Natural killer cell (primary cell): Measurements from ENCODE around the gene ASIP. TPM values are rescaled to one million over a fixed set of nuclear protein-coding genes. Genes with fewer than 3 reads are reported as not detected.

Experiments used
- ATAC-seq, 3 donors: fragments of 150-1000 bp in 2 of 3; fragments of 200-7000 bp in 1 of 3; cut with Tn5 transposase; 1 replicate in 1 of 3; 2 replicates in 2 of 3; pipeline ENCODE4 v1.10.0; 2021; ENCODE audit warnings: mild to moderate bottlenecking in 2 of 3, moderate library complexity in 2 of 3
- DNase-seq, 2 donors: peaks; one replicate each; pipeline versions ENCODE4 v3.0.0 to v3.0.0-alpha.2; 2013 to 2021; ENCODE audit warnings: mixed read lengths in 1 of 2
- H3K27ac ChIP-seq: one replicate; pipeline ENCODE4 v1.5.1; 2013; ENCODE audit warnings: mild to moderate bottlenecking, low read length
- H3K27me3 ChIP-seq: one replicate; pipeline ENCODE4 v1.6.1; 2013; ENCODE audit warnings: low read length; ENCODE audit not compliant: control insufficient read depth, insufficient read depth
- H3K36me3 ChIP-seq: one replicate; pipeline ENCODE4 v1.6.1; 2013; ENCODE audit warnings: low read length; ENCODE audit not compliant: control insufficient read depth, insufficient read depth
- H3K4me1 ChIP-seq: one replicate; pipeline ENCODE4 v1.6.1; 2013; ENCODE audit warnings: low read length; ENCODE audit not compliant: control insufficient read depth, insufficient read depth
- H3K4me3 ChIP-seq: one replicate; pipeline ENCODE4 v1.5.1; 2013; ENCODE audit warnings: low read length
- H3K9me3 ChIP-seq: one replicate; pipeline ENCODE4 v1.6.1; 2013; ENCODE audit warnings: low read length; ENCODE audit not compliant: control insufficient read depth, insufficient read depth
- H3K27ac Mint-ChIP-seq, 2 donors: one replicate each; pipeline ENCODE4 v1.8.0; 2022; ENCODE audit warnings: mild to moderate bottlenecking in 2 of 2, mixed read lengths in 2 of 2, moderate library complexity in 1 of 2
- H3K27me3 Mint-ChIP-seq, 2 donors: one replicate each; pipeline ENCODE4 v1.8.0; 2022; ENCODE audit warnings: low read depth in 2 of 2, mixed read lengths in 2 of 2
- H3K36me3 Mint-ChIP-seq: one replicate; pipeline ENCODE4 v1.8.0; 2022; ENCODE audit warnings: mixed read lengths
- H3K4me1 Mint-ChIP-seq, 2 donors: one replicate each; pipeline ENCODE4 v1.8.0; 2022; ENCODE audit warnings: mixed read lengths in 2 of 2
- H3K4me3 Mint-ChIP-seq: one replicate; pipeline ENCODE4 v1.8.0; 2022; ENCODE audit warnings: mild to moderate bottlenecking, moderate library complexity, mixed read lengths
- H3K9me3 Mint-ChIP-seq, 2 donors: one replicate each; pipeline ENCODE4 v1.8.0; 2022; ENCODE audit warnings: mixed read lengths in 2 of 2
- WGBS: methylation state at CpG from one replicate; pipeline ENCODE4 v1.1.7; 2013; ENCODE audit warnings: missing lambda C conversion rate; ENCODE audit not compliant: insufficient coverage; 5-methylcytosine and 5-hydroxymethylcytosine counted together
- intact Hi-C: fragments of 100-400 bp; cut with micrococcal nuclease; formaldehyde crosslinking; loops from one replicate; pipeline ENCODE4 v1.14.2; 2022
- total RNA-seq, 4 donors: library from RNA; stranded (reverse); fragments of 120-200 nt in 1 of 4; gene quantifications; one replicate each; pipeline versions ENCODE4 v1.2.3 to v1.2.4, GENCODE V29; 2013 to 2022
- TF ChIP-seq, protein P1 (sequence below): fragments of 200-600 bp; IDR thresholded peaks from one replicate; pipeline ENCODE4 v1.8.0; 2022; ENCODE audit warnings: antibody characterized with exemption

Gene ASIP
- total RNA-seq, 3 donors from 2014 or later (not counting 1 experiment from before 2014, with no cell fraction given): not detected

- no peaks in the 10 kb centered on the region for H3K27me3 ChIP-seq
- Mint-ChIP-seq H3K36me3 (no peaks in the 10 kb centered on the region), H3K4me1 (peaks cover 0 to 4% of the 10 kb centered on the region in 2 donors), H3K27me3 (no peaks in the 10 kb centered on the region), H3K9me3 (no peaks in the 10 kb centered on the region), H3K4me3 (peak overlapping the region; percentile 95), H3K27ac (peak overlapping the region; percentile 8 to 88)
- no peak for ATAC-seq
- H3K4me3 ChIP-seq: peak overlapping the region; percentile 85
- H3K4me1 ChIP-seq: peaks cover 14% of the 10 kb centered on the region
- peak in 1 of 2 donors; percentile 15 for DNase-seq
- no peaks in the 10 kb centered on the region for H3K9me3 ChIP-seq
- 46% methylated on average over 8 of the region's 9 CpGs for WGBS
- H3K27ac ChIP-seq: peak overlapping the region; percentile 62
- intact Hi-C loops: loop anchor here (5.0 kb wide), 1 partner anchor 65 kb away; no protein-coding TSS in a partner anchor
- no peaks in the 10 kb centered on the region for H3K36me3 ChIP-seq
- TF ChIP-seq, protein P1, sequence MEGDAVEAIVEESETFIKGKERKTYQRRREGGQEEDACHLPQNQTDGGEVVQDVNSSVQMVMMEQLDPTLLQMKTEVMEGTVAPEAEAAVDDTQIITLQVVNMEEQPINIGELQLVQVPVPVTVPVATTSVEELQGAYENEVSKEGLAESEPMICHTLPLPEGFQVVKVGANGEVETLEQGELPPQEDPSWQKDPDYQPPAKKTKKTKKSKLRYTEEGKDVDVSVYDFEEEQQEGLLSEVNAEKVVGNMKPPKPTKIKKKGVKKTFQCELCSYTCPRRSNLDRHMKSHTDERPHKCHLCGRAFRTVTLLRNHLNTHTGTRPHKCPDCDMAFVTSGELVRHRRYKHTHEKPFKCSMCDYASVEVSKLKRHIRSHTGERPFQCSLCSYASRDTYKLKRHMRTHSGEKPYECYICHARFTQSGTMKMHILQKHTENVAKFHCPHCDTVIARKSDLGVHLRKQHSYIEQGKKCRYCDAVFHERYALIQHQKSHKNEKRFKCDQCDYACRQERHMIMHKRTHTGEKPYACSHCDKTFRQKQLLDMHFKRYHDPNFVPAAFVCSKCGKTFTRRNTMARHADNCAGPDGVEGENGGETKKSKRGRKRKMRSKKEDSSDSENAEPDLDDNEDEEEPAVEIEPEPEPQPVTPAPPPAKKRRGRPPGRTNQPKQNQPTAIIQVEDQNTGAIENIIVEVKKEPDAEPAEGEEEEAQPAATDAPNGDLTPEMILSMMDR: no peak
These were observed 61.1 kb downstream of the ASIP start for GRCh38 chr20:34302312-34302722.

DNA sequence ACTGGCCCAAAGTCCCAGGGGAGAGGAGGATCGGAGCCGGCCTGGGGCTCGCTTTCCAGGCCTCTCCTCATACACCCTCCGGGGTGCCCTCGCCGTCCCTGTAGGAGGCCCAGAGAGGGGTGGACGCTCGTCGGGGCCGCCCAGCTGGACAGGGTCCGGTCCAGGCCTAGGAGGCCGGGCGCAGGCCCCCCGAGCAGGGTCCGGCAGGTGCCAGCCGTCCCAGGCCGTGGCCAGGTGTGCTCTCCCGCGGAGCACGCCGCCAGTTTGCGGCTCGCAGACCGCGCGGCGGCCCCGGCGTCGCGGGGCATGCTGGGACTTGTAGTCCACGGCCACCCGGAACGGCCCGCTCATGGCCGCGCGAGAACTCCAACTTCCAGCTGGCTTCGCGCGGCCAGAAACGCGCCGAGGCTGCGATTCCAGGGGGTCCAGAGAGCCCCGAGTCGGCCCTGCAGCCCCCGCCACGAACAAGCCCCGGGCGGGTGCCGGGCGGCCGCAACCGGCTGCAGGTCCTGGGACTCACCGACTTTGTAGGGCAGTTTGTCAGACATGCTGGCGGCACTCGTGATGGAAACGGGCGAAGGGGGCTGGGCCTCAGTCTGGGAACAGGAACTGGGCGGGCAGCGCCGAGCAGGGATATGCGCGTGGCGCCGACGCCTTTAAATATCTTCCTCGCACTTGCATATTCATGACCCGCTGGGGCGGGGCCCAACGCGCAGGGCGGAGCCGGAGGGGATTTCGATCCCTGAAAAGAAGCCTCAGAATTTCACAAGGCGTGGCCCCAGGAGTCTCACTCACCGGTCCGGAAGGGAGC lies 61.7 kb downstream of the ASIP start, which contains the start of gene AHCY:
Gene AHCY (minus strand): TSS at position 633 of the 811 bp plus-strand sequence. CDS start 85 bp downstream, at position 548.
- DNase-seq (peak; percentile 85 to 95), ATAC-seq (peak; percentile 90 to 96 (median 91))
- H3K27ac ChIP-seq: peak within 1 kb of the TSS; percentile 68
- H3K36me3 Mint-ChIP-seq: no peaks in the 10 kb centered on the region
- H3K9me3 Mint-ChIP-seq: no peaks in the 10 kb centered on the region
- H3K4me1 ChIP-seq: peaks cover 14% of the 10 kb centered on the region
- H3K9me3 ChIP-seq: no peaks in the 10 kb centered on the region
- no peaks in the 10 kb centered on the region for H3K27me3 Mint-ChIP-seq
- no peaks in the 10 kb centered on the region for H3K27me3 ChIP-seq
- peaks cover 0 to 4% of the 10 kb centered on the region in 2 donors for H3K4me1 Mint-ChIP-seq
- intact Hi-C loops: loop anchor here (1.0 to 5.0 kb wide), 4 partner anchors 9 to 255 kb away; partner anchors contain the start of genes DYNLRB1 and MAP1LC3A
- H3K4me3 ChIP-seq: peak within 1 kb of the TSS; percentile 85
- WGBS: under 1% methylated on average over 78 of the region's 79 CpGs
- H3K27ac Mint-ChIP-seq: peak within 1 kb of the TSS; percentile 88
- TF ChIP-seq, protein P1: peak; percentile 33
- peak within 1 kb of the TSS; percentile 95 for H3K4me3 Mint-ChIP-seq
- no peaks in the 10 kb centered on the region for H3K36me3 ChIP-seq

DNA sequence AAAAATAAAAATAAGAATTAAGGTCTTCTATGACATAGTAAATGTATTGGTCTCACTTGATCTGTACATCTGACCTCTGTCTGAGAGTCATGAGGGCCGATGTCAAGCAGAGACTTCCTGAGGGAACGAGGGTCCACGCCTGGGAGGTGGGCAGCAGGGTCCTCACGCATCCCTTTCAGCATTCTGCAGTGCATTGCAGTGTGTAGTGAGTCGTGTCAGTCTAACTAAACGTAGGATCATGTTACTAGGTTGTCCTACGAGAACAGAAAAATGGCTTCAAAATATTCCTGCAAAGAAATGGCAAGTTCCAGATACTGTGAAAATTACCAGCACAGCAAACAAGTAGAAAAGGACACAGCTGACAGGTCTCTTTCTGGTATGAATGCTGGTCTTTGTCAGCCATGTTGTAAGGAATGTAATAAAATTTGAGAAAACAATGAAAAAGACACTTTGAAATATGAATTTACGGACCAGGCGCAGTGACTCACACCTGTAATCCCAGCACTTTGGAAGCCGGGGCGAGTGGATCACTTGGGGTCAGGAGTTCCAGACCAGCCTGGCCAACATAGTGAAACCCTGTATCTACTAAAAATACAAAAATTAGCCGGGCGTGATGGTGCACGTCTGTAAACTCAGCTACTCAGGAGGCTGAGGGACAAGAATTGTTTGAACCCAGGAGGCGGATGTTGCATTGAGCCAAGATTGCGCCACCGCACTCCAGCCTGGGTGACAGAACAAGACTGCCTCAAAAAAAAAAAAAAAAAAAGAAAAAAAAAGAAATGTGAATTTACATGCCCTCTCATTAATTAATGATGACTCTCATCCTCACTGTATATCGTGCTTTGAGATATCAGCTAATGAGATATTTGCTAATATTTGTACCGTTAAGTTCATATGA lies 64.4 kb downstream of the ASIP start:
- Histone ChIP-seq H3K4me3 (no peak overlapping the region), H3K4me1 (peaks cover 14% of the 10 kb centered on the region), H3K27ac (no peak overlapping the region), H3K27me3 (no peaks in the 10 kb centered on the region), H3K36me3 (no peaks in the 10 kb centered on the region), H3K9me3 (no peaks in the 10 kb centered on the region)
- Mint-ChIP-seq H3K36me3 (no peaks in the 10 kb centered on the region), H3K4me1 (peaks cover 0 to 4% of the 10 kb centered on the region in 2 donors), H3K9me3 (no peaks in the 10 kb centered on the region), H3K27ac (no peak overlapping the region), H3K4me3 (no peak overlapping the region), H3K27me3 (no peaks in the 10 kb centered on the region)
- intact Hi-C loops: no loop called here
- ATAC-seq (no peak), DNase-seq (no peak)
- WGBS: 94% methylated on average over 16 of the region's 19 CpGs
- TF ChIP-seq, protein P1: no peak
